NCI-H2107 (cell line): ENCODE data around the gene SBF1.

Source experiments
- DNase-seq: peaks from one replicate; lab custom pipeline; 2025; lab: John Stamatoyannopoulos, UW

Gene SBF1

DNA sequence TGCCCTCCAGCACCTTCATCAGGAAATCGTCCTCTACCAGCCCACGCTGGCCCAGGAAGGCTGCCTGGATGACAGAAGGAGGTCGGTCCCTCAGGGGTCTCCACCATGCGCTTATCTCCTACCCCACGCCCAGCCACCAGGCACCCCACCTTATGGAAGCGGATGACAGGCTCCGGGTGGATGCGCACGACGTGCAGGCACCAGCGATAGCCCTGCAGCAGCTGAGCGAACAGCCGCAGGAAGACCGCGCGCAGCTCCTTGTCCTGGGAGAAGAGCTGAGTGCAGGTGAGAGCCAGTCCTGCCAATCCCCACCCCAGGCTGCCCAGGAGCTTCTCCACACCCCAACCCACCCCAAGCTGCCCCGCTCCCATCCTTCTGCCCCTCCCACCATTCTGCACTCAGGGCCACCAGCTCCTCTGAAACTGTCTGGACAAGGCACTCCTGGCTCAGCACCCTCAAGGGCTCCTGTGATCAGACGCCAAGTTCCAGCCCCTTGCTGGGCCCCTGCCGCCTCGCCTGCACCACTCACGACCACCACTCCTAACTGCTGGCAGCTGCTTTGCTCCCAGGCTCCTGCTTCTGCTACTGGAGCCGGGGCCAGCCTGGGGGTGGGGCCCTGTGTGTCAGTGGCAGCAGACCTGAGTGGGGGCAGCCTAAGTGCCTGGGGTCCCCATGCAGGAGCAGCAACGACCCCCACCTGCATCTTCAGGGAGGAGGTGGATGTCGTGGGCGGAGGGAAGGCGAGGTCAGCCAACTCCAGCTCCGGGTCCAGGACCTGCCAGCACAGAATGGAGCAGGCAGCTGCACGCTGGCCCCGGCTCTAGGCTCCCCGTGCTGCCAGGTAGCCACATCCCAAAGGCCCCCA lies 9.5 kb downstream of the SBF1 start:
- no peak for DNase-seq

DNA sequence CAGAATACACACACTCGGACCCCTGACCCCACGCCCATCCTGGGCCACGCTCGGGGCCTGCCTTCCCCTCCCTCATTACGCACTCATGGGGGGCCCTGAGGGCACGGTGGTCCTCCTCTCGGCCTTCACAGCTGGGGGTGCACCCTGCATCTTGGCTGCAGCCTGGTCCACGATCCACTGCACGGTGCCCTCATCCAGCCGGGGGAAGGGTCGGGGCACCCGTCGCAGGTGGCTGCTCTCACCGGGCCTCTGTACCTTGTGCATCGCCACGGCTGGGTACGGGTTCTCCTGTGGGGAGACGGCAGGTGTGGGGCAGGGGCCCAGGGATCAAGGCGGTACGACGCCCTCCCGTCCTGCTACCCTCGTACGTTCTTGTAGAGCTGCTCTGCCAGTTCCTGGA lies 10.4 kb downstream of the SBF1 start:
- no peak for DNase-seq

DNA sequence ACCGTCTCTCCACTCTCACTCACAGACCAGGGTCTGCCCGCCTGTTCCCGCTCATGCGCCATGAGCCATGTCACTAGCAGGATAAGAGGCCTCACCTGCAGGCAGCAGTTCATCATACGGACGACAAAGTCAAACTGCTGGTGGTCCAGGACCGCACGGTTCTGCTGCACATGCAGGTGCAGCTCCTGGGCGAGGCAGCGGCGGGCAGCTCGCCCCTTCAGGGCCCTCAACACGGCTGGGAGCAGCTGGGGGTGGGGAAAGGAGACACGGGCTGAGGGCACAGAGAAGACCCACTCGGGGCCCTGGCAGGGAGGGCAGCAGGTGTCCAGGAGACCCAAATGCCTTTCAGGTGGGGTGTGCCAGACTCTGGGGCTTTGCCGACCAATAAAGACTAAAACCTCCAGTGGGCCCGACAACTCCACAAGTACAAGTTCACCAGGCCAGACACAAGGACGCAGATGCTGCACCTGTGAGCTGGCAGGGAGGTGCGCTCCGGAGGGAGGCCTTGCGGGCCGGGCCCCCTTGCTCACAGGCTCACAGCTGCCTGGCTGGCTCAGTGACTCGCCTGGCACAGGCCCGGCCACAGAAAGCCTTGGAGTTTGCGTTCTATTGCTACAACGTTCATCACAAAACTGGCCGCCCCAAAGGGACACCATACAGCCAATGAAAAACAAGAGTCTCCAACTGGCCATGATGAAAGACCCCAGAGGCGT lies 11.5 kb downstream of the SBF1 start:
- DNase-seq = no peak

DNA sequence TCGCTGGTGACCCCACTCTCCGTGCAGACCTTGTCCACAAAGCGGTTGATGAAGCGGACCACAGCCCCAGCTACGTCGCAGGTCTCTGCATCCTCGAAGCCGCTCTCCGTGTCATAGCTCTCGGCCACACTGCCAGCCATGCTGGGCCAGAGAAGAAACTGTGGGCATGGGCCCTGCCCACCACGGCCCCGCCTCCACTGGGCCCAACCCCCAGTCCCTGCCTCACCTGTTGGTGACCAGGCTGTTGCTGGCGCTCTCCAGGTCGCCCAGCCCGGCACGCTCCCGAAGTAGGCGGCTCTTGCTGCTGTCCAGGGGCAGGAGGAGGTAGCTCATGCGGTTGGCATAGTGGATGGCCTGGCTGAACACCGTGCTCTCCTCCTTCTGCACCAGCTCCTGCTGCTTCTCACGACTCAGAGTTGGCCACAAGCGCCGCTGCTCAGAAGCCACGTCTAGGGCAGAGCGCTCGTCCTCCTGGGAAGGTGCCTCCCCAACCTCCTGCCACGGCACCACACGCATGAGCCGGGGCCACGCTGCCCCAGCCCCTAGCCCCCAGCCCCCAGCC lies 12.8 kb downstream of the SBF1 start:
- DNase-seq = no peak

DNA sequence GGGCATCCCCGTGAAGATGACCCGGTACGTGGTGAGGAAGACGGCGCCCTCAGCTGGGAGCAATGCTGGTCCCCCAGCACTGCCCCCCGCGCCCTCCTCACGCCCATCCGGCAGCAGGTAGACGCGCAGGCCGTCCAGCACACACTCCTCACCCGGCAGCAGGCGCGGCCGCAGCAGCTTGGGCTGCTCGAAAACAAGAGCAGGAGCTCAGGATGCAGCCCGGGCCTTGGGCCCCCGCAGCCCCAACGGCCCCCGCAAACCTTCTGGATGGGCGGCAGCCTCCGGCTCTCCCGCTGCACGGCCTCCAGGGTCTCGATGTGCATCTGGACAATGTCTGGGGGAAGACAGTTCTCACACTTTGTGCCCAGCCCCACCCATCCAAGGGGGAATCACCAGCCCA lies 13.3 kb downstream of the SBF1 start:
- no peak for DNase-seq

DNA sequence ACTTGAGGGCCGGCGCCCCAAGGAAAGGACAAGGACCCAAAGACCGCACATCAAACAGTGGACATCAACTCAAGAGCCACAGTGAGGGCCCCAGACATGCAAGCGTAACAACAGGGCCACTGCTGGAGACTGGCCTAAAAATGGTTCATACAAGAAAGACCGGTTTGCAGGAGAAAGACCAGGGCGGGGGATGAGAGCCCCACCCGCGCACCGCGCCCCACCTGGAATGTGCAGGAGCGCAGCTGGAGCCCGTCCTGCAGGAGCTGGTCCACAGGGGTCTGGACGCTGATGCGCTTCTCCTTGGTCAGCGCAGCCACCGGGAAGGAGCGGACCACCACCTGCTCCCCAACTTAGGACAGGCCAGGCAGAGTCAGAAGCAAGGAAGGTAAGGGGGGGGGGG lies 13.9 kb downstream of the SBF1 start:
- no peak for DNase-seq

DNA sequence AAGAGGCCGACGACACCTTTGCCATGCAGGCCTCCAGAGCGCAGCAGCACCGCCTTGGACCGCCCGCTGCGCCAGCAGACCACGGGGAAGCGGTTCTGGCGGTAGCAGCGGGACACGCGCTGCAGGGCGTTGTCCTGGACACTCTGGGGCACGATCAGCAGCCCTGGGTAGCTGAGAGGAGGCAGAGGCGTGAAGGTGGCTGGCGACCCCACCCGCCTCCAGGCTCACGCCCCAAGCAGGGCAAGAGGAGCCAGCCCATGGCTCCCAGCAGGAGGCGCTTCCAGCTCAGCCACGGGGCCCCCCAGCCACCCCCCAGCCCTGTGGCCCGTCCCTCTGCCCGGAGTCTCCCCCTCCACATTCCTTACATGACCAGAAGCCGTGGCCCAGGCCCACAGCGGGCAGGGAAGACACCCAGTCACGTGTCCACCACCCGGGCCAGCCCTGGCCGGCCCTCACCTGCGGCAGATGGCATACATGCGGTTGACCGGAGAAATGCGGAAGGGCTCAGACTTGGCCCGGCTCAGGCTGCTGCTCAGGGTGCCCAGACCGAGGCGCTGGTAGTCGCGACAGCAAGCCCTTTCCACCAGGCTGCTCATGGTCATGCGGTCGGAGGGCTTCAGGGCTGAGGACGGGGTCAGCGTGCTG lies 15.2 kb downstream of the SBF1 start:
- no peak for DNase-seq

DNA sequence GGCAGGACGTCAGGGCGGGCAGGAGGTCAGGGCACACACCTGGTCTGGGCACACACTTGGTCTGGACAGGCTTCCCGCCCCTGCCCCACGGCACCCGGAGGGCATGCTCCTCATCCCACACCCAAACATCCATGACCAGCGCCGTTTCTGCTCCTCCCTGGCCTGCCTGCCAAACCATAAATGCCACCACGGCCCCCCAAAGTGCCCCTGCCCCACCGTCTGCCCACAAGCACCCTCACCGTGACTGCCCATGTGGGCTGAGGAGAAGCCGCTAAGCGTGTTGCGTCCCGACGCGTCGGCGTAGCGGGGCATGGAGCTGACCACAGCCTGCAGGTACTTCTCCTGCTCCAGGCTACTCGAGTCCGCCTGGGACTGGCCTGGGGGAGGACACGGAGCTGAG lies 15.8 kb downstream of the SBF1 start:
- DNase-seq = no peak

DNA sequence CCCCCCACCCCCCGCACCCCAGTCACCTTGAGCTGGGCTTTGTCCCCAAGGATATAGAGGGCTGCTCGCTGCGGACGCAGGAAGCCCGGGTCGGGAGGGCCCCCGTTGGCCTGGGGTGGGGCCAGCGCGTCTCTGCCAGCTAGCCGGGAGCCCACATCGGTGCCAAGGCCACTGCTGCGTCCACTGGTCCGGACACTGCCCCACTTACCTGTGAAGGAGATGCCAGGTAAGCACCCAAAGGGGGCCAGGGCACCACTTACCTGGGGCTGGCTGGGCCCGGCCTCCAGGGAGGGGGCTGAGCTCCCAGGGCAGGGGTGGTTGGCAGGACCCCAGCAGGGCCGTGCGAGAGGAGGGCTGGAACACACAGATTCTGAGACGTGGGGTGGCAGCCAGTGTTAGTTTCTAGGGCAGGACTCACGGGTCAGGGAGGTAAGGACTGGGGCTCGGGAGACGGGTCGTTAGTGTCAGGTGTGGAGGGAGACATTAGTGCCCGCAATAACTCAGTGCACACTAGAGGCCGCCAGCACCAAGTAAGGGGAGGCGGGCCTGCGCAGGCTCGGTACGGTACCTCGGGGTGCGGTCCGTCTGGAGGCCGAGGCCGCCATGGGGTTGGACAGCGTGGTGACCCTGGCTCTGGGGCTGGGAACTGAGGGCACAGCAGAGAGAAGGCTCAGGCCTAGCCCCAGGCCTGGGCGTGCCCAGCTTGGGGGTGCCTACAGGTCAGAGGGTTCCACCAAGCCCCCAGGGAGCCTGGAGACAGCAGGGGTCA lies 18.2 kb downstream of the SBF1 start:
- DNase-seq = no peak

DNA sequence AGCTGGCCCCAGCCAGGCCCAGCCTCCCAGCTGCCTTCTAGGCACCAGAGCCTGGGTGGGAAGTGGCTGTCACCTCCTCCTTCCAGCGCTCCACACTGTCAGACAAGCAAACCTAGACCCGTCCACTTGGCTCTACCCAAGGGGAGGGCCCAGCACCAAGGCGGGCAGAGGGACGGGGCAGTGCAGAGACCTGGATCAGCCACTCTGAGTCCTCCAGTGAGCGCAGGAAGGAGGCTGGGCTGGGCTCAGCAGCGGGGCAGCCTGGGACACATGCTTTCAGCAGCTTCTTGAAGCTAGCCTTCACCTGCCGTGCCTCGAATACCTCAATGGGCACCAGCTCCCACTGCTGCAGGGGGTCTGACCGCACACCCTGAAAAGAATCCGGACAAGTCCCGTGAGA lies 18.8 kb downstream of the SBF1 start:
- no peak for DNase-seq

DNA sequence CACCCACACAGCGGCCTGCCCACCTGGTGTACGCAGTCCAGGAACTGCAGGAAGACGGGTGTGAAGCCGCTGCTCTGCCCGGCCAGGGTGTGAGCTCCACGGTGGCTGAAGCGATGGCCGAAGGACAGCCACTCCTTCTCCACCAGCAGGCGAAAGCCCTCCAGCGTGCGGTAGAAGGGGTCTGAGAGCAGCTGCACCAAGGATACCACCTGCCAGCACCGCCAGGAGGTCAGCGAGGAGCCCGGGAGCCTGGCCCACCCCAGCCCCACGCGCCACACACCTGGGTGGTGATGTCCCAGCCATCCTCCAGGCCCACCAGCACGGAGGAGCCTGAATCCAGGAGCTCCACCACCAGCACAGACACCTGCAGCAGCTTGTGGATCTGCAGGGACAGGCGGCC lies 19.6 kb downstream of the SBF1 start:
- no peak for DNase-seq

DNA sequence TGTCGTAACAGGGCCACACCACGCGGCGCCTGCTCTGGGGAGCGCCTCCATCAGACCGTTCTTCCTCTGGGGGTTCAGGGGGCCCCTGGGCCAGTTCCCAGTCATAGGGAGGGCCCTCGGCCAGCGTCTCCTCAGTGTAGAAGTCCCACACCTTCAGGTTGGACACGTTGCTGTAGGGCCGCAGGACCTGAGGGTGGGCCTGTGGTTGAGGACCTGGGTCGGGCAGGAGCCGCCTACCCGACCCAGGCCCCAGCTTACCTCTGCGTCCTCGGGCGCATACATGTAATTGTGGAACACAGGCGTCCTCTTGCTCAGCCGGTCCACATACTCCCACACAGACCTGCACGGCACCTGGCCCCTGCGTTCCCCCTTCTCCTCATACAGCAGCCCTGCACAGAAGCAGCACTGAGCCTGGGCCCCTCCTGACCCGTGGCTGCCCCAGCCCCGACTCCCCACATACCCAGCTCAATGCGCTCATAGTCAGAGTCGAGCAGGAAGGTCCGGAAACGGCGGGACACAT lies 20.2 kb downstream of the SBF1 start:
- no peak for DNase-seq

DNA sequence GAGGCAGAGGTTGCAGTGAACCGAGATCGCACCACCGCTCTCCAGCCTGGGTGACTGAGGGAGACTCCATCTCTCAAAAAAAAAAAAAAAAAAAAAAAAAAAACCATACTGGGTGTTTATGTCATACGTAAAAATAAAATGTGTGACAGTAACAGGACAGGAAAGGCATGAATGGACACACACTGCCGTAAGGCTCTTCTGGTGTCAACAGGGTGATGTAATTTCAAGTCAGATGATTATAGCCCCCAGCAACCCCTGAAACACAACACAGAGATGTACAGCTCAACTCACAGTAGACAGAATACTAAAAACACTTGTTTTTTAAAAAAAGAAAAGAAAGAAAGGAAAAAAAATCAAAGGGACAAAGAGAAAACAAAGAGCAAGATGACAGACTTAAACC lies 22.2 kb downstream of the SBF1 start:
- DNase-seq = no peak

DNA sequence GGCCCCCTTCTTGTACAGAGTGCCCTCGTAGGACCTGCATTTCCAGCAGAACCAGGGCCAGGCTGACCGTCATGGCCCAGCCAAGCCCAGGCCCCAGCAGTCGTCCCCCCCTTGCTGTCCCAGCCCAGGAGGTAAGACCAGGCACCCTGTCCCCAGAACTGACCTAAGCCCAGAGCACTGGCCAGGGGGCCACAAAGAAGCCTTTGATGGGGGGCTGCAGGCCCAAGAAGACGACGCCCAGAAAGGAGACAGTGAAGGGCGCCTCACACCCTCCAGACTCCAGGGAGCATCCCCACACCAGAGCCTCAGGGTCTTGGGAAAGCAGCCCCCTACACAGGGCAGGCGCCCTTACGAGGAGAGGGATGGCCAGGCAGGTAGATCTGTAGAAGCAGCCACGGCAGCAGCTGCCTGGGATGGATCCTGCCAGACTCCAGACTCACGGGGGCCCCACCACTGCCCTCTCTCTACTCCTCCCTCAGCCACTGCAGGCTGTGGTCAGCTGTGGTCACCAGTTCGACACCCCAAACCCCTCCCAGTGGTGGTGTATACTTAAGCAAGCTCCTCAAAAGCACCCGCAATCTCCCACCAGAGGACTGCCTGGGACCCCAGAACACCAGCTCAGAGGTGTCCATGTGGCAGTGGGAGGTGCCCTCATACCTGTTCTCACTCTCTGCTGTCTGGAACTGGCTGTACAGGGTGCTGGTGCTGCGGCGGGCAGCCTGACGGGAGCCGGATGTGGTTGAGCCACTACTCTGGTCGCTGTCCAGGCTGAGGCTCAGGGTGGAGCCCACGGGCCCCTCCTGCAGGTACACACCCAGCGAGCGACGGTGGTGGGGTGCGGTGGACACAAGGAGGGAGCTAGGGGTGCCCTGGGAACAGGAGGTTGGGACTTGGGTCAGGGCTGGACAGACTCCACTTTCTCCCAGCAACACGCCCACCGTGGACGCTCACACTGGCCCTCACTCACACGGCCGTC lies 27.0 kb downstream of the SBF1 start:
- no peak for DNase-seq

DNA sequence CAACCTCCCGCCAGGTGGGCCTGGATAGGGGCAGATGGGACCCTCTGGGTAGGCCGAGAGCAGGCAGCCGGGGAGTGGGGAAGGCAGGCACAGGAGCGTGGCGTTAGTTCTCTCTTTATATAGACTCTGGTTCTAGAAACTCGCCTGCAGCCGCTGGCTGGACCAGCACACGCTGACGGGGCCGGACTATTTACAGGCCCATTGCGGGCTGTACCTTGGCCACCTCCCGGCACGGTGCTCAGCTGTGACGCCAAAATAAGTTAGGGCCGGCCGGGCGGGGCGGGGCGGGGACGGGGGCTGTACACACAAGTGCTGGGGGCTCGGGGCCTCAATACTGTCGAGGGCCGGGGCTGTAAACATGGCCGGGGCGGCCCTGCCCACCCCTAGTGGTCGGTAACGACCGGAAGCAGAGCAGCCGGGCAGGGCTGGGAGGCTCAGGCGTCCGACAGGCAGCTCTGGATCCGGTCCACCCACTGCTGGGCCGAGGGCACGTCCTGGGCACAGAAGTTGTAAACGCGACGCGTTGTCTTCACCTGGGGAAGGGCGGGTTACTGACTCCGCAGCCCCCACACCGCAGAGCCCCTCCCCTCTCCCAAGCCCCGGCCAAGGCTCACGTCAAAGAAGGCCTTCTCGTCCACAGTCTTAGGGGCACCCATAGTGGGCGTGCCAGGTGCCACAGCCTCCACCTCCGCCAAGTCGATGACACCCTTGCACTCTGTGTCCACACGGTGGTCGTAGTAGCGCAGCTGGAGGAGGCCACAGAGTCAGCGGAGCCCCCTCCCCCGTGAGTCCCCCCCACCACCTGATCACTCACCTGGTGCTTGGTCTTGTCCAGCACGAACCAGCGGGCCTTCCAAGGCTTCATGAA lies 27.9 kb downstream of the SBF1 start:
- no peak for DNase-seq

DNA sequence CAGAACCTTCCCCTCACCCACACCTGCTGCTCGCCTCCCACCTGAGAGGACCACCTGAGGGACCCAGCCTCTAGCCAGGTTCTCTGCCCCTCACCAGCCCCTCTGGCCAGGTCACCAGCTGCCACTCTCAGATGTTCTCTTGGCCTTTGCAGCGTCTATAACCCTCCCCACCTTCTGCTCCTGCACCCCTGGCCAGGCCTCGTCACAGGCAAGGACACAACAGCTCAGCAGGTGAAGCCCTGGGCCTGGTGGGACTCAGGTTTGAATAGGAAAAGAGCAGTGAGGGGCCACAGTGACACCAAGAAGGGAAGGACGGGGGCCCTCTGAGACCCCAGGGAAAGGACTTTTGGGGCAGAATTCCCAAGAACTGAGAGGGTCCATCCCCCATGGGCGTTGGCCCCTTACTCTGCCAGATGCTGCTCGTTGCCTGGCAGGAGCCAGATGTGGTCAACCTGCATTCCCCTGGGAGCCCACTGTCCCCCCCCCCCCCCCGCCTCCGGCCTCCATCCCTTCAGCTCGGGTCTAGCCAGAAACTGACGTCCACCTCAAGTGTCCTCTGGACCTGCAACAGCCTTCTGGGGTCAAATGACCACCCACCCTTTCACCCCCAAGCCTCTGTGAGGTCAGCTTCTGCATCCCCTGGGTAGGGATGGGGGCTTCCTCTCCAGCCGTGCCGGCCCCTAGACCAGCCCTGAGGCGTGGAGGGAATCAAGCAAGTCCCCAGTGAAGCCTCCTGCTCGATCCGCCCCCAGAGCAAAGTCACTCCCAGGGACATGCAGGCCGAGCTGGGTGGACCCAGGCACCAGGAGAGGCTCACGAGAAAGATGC lies 28.7 kb downstream of the SBF1 start:
- no peak for DNase-seq

DNA sequence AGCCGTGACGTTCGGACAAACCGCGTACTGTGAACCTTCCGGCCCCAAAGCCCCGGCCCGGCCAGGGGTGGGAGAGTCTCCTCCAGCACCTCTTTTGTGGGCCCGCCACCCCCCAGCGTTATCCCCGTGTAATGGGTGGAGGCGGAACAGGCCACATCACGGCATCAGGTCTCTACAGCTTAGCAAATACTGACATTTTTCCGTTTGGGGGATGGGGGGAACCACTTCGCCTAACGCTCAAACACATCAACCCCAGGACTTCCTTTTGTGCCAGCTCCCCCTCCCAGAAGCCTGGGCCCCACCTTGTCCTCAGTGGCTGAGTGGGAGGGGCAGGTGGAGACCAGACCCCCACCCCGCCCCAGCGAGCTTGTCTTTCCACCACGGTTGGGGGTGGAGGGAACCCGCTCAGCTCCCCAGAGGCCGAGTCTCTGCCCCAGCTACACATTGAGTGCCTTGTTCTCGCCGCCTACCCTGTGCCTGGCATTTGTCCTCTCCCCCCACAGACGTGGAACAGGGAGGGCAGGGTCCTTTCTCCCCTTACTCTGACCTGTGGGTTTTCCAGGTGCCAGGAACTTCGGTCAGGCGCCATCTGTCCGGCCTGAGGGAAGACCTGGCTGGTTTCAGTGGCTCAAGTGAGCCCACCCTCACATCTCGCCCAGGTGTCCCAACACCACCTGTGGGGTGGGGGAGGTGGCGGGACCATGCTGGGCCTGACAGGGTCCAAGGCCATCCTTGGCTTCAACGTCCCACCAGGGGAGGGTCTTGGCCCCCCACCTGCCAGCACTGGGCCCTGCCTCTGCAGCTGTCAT lies 29.6 kb downstream of the SBF1 start:
- no peak for DNase-seq

DNA sequence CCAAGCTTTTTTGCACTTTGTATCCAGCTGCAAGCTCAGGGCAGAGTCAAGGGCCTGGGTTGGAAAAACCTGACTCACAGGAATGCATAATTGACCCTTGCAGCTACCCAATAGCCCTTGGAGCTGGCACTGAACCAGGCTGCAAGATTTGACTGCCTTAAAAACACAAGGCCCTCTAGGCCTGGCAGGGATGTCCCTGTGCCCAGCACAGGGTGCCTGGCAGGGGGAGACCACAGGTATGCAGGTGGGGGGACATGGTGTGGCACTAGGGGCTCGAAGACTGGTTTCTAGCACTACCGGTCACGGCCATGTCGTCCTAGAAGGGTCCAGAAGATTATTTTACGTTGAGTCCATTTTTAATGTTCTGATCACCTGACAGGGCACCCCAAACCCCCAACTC lies 30.2 kb downstream of the SBF1 start:
- no peak for DNase-seq
